ENCODE data around the gene MBNL1.
"Not testable (repeated sequence)": the region's sequence is repeated elsewhere in the genome, so short reads cannot be mapped to it uniquely, and the experiment has no call there.

Gene MBNL1

DNA sequence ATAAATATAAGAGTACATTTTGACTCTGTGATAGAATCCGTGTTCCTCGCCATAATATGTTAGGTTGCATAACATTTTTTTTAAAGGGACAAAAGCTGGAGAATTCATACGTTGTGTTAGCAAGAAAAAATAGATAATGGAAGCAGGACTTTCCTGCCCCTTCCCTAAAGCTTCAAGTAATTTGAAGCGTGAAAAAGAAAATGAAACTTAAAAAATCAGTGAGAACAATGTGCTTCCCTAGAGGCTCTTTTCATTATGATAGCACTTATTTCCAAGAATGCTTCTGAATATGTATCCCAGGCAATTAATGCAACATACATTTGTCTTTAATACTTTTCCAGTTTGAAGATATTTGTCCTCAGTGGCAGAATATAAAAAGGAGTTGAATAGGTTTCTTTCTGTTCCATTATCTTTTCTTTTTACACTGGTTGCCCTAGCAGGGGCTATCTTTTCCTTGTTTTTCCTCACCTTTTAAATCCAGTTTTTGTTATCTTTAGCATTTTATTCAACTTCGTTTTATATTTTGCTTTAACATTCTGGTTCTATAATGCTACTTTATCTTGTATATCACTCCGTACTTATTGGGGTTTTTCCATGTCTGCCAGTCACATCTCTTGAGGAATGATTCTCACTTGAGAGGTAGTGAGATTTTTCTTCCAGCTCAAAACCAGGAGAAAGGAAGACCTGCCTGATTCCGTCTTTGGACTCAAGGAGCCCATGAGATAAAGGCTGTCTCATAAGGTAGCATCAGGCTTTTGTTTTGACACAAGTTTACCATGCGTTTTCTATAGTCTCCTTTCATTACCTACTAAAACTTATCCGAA is 113.8 kb downstream of the MBNL1 start:
- no peak for DNase-seq

DNA sequence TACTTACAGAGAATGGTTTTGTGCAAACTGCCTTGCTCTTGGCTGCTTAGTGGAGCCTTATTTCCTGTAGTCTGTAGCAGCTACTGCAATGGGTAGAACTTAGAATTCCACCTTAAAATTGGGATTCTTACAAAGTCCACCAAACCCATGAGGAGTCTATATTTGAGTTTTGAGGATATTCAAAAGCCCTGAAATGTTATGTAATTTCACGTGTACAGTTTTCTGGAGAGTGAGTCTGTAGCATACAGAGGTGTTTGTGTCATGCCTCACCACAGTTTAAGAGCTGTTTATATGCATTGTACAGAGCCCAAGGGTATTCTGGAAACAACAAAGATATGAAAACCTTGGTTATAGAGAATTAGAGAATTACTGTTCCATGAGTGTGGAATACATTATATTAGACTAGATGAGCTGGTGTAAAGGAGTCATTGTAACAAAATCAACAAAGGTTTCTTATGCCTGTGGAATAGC is 114.4 kb downstream of the MBNL1 start:
- no peak for DNase-seq

DNA sequence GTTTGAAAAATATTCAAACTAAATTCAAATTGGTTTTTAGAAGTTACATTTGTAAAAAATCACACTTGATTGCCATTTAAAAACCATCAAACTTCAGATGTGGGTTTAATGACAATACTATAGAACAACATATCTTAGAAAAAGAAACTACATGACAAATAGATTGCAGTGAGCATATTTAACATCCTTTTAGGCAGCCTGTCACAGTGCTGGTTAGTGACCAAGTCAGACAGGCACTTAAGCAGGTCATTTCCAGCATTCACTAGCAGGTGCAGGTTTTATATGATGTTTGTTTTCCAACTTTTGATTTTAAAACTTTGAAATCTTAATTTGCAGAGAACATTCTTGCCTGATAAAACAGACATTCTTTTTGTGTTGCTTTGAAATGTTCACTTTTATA is 115.7 kb downstream of the MBNL1 start:
- DNase-seq, result no peak

DNA sequence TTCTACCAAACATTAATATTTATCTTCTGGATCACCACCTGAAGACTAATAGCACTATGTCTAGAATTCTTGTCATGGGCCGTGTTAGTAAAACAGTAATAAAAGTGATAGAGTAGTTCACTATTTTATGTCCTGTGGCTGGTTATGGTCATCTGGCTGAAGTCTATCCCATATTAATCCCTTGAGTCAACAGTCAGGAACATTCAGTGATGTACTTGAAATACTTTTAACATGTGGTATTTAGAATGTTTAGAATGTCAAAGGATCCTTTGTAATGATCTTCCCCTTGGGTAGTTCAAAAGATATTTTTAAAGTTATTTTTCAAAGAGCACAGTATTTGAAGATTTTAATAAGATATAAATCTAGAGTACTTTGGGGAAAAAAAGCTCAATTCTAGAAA is 117.0 kb downstream of the MBNL1 start:
- no peak for DNase-seq

DNA sequence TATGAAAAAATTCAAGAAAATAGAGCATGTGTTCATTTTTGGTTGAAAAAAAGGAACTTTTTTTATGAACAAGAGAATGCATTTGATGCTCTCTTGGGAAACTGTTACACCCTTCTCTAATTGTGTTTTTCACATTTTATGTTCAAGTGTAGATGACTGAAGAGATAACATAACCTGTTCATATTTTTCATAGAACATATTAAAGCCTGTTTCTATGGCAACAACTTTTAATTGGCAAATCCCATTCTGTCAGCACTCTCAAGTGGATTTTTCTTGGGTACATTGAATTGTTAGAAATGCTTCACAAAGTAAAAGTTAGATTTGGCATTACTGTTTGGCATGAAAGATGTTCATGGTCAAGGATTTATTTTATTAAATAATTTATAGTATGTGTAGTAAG is 117.5 kb downstream of the MBNL1 start:
- no peak for DNase-seq

DNA sequence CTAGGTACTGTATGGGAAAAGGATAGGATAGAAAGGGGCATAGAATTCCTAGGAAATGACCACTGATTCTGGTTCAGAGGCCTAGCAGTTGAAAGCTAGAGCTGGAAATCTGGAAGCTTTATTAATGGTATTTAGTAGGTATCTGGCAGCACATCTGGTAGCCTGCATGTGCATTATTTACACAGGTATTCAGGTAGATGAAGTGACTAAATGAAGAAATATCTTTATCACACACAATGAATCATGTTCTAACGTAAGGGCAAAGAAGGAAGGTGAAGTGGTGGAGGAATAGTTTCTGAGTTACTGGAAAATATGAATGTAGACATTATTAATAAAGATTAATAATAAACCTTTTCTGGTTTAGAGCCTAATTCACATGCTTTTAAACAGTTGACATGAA is 119.9 kb downstream of the MBNL1 start:
- no peak for DNase-seq

DNA sequence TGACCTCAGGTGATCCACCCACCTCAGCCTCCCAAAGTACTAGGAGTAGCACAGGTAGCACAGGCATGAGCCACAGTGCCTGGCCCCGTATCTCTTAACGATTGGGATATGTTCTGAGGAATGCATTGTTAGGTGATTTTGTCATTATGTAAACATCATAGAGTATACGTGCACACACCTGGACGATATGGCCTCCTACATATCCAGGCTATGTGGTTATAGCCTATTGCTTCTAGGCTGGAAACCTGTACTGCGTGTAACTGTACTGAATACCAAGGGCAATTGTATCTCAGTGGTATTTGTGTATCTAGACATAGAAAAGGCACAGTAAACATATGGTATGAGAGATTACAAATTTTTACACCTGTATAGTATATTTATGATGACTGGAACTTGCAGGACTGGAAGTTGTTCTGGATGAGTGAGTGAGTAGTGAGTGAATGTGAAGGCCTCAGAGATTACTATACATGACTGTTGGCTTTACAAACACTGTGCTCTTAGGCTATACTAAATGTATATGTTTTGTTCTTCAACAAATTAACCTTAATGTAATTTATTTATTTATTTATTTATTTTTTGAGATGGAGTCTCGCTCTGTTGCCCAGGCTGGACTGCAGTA is 120.7 kb downstream of the MBNL1 start:
- DNase-seq, result no peak

DNA sequence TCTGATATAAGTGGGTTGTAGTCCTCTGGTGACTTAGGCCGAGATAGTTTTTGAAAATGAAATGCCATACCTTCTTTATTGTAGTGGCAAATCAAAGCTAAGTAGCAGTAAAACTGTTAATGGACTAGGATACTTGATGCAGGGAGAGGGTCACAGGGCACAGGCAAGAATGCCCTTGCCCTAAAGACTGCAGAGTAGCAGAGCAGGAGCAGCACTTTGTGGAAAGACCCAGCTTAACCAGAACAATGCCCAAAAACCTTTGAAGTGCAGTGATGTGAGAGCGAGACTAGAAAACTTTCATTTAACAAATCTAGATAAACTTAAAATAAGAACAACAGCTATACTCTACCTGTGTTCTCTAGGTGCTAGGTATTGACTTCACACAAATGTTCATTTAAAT is 121.9 kb downstream of the MBNL1 start:
- no peak for DNase-seq

DNA sequence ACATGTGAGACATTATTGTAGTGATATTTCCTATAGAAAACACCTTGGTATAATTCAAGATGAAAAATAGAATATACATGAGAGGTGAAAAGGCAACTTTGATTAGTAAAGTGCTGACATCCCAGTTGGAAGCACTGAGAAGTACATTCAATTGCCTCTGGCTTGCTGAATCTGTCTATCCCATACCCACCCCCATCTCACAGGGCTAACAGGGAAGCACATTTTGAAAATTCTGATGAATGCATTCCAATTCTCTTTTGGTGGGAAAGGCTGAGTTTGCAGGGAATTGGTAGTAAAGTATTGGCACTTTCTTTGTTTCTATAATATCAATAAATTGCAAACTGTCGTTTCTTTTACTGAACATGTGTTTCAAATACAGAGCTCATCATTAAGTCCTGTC is 122.9 kb downstream of the MBNL1 start:
- no peak for DNase-seq

DNA sequence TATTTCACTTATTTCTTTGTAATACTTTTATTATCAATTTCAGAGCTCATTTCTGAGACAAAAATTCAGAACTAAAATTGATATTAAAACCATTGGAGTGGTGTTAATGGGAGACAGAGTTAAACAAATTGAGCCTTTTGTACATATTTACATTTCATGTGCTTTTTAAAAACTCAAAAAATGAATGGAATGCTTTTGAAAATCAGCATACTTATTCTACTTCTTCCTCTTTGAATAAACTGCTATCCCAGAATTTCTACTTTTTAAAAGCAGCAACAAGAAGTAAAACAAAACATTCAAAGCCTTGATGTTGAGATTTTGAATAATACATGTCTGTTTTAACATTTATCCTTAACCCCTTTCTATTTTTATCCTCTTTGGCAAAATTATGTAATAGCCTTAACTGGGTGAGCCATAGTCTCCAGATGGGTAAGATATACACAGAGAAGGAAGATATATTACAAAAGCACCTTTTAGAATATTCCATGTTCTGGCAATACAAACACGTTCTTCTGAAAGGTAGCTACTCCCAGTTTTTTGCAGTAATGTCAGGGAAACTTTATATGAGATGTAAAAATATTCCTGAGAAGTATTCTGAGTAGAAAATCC is 123.6 kb downstream of the MBNL1 start:
- DNase-seq, result no peak

DNA sequence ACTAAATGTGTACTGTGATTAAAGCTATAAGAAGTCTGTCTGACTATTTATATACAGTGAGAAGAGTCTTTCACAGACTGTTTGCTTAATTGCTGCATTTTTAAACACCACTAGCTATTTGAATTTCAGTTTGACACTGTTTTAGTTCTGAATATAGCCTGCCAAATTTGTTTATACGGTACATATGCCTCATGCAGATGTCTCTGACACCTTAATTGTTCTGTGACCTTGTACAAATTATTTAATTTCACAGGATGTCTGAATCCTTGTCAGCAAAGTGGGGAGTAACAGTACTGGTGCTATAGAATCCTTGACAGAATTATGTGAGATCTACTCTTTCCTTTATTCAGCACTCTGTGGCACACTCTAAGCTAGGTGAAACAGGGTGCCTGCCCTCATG is 125.5 kb downstream of the MBNL1 start:
- no peak for DNase-seq

DNA sequence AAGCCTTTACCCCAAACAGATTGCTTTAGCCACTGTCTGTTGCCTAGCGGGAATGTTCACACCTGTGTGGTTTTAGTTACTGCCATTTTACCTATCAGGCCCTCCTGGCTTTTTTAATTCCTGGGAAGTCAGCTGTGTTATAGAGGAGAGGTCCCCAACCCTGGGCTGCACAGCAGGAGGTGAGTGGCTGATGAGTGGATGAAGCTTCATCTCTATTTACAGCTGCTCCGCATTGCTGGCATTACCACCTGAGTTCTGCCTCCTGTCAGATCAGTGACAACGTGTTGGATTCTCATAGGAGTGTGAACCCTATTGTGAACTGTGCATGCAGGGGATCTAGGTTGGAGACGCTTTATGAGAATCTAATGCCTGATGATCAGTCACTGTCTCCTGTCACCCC is 127.0 kb downstream of the MBNL1 start:
- no peak for DNase-seq

DNA sequence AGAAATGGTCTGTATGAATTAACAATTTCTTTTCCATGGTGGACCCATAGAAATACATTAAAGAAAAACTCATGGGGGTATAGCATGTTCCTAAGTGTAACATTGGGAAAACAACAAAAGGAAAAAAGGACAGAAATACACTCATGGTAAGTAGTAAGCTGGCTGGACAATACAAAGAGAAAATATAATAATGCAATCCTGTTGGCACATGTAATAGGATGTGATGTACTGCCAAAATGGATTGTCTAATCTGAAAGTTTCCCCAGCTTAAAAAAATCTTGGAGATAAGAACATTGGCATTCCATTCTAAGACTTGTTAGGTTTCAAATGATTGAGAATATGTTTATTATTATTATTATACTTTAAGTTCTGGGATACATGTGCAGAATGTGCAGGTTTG is 128.1 kb downstream of the MBNL1 start:
- no peak for DNase-seq

DNA sequence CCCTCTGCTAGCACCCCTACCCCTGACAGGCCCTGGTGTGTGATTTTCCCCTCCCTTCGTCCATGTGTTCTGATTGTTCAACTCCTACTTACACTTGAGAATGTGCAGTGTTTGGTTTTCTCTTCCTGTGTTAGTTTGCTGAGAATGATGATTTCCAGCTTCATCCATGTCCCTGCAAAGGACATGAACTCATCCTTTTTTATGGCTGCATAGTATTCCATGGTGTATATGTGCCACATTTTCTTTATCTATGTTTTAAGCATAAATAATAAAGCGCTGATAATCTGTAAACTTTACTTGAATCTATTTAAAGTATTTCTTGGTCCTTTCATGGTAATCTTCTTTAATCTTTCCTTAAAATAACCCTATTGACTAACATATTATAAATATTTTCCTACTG is 128.6 kb downstream of the MBNL1 start:
- not testable (repeated sequence) for DNase-seq

DNA sequence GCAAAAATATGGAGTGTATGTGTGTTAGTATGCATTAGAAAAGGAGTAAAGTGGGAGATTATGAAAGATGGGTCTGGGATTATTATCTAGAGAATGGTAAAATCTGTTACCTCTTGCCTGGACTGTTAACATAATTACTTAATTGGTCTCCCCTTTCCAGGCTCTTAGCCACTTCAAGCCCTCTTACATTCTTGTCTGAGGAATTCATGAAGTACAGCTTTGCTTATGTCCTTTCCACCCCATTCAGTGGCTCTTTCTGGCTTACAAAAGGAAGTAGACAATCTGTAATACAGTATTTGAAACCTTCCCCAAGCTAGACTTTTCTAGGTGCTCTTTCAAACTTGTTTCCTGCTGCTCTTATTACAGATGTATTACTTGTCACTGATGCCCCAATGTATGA is 129.8 kb downstream of the MBNL1 start:
- no peak for DNase-seq

DNA sequence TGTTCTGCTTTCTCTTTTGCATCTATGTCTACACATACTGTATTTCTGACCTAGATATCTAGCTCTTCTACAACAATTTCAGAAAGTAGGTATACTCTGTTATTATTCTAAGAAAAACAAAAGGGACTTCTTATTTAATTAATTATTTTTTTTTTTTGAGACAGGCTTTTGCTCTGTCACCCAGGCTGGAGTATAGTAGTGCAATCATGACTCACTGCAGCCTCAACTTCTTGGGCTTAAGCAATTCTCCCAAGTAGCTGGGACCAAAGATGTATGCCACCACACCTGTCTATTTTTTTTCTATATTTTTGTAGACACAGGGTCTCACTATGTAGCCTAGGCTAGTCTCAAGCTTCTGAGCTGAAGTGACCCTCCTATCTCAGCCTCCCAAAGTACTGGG is 130.6 kb downstream of the MBNL1 start:
- no peak for DNase-seq

DNA sequence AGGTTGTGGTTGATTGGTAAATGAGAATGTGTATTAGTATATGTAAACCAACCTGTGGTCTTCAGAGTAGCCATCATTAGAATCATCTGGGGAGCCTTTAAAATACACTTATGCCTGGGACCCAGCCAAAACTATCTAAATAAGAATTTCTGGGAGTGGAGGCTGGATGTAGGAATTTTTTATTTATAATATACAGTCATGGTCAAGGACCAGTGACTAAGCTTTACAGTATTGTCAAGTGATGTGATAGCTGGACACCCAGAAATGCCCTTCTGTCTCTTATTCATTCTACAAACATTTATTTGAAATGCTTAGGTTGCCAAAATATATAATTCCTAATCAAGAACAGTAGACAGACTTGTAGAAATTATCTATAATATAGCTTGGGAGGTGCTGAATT is 132.2 kb downstream of the MBNL1 start:
- no peak for DNase-seq

DNA sequence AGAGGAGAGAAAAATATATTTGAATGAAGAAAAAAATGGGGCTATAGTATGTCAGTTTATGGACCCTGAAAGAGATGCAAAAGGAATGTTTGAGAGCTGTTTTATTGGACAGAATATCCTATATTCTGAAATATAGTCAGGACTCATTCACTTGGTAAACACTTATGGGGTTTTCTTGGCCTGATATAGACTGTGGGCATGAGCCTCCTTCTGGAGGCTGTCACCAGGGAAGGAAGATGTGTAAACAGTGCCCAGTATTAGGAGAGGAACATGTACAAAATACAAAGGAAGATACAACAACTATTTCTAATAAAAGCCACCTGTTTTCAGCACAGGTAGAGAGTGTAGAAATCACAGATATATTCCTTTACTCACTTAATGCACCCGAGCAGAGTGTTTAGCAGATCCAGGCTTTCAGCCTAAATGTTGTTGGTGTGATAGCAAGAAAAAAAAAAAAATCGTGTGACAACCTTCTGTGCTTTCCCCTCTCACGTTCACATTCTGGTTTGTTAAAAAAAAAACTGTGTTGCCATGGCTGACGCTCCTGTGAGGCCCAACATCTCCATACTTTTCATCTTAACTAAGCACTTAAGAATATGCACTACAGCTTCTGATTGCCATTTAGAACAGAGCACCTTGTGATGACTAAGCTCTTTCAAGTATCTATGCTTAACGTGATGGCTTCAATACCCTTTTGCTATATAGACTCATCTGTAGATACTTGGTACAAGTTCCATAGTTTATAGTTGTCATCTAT is 134.1 kb downstream of the MBNL1 start:
- DNase-seq, result no peak

DNA sequence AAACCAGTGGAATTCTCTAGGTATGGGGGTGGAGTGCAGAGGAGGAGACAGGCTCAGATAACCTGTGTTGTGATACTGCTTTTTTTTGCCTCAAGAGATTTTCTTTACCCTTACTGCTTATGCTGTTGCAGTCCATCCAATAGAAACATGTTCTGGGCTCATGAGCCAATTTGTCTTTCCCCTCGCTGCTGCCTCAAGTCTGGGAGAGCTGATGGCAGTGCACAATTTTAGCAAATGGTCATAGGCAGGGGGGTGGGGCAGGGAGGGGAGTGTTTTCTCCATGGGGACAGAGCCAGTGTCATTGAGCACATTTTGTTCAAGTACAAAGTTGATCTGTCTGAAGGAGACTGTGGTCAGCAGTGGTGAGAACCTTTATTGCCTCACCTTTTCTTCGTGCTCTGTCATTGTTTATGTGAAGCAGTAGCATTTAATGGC is 134.9 kb downstream of the MBNL1 start:
- peak; percentile 35 for DNase-seq

DNA sequence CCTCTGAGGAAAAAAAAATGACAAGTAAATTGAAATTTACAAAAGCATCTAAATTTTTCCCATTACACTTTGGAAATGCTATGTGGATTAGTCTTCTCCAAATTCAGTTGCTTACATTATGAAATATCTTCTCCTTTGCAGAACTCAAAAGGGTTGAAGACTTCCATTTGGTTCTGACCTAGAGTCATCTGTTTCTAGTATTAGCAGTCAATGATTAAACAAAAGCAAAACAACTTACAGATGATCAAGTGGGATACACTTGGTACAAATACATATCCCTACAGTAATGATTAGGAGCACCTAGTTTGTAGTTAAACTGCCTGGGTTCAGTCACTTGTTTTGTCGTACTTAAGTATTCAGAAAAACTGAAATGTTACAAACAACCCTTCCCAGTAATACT is 136.2 kb downstream of the MBNL1 start:
- no peak for DNase-seq

DNA sequence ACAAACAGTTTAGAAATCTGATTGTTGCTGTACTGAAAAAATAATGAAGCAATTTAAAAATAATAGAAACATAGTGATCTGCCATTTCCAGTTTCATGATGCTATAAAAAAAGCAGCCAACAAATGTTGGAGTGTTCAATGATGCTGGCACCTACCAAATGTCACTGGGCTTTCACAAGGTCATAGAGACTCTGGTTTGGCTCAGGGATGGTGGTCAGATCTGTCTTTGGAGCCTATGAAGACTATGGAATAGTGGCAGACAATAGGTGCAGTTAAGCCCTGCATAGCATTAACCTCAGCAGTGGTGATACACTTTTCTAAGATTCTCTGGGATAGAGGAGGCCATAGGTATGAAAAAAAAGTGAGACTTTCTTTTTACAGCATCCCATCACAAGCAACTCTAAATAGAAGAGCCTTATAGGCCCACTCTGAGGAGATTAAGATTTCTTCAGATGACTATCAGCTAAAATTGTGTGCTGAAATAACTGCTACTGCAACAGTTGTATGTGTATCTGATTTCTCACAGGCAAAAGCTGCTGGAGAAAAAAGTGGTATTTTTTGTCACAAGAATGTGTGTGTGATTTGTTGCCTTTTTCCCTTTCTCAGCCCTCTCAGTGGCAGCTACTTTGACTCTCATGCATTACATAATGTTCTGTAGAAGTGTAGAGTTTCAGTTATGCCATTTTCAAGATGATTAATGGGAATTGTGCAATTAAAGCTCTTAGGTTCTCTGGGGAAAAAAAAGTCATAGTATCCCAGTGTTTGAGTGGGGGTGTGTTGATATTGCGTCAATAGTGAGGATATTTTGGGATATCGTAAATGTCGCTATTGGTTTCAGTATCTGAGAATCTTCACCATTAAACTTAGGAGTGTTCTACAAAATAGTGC is 137.4 kb downstream of the MBNL1 start:
- no peak for DNase-seq

DNA sequence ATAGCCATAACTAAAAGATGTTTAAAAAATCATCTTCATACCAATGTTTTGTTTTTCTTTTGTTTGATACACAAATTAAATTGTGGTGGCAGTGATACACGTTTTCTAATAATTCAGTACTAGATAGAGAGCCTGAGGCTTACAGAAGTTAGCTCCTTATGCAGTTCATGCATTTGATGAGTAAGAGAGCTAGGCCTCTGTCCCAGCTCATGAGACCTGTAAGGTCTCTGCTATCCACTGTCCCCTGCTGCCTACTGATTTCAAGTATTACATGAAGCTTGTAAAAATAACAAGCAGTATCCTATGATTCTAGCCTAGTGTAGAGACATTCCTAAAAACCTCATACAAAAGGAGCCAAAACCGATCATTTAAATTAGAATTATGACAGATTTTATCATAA is 144.5 kb downstream of the MBNL1 start:
- DNase-seq, result no peak

Measured in femur (tissue), 1 donor.